Measurements from ENCODE around the gene ELAVL1.

Gene ELAVL1

DNA sequence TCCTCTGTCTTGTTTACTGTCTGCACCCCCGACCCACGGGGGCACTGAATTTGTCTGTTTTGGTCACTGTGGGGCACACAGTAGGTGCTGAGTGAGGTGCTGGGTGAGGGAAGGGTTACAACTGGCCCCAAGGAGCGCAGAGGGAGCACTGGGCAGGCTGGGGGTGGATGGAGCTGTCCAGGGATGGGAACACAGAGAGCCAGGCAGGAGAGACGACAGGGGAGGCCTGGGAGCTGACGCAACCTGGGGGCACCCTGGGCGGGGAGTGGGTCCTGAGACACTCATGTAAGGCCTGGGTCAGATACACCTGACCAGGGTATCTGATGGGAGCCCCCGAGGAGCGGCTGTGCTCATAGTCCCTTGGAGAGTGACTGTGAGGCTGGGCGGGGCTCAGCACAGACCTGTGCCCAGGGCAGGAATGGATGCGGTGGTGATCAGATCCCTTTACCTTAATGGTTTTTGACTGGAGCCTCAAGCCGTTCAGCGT lies 24.8 kb downstream of the ELAVL1 start:
- H3K4me3 ChIP-seq (ENCODE audit: low read length), result no peak overlapping the region
- TF ChIP-seq, protein P1, sequence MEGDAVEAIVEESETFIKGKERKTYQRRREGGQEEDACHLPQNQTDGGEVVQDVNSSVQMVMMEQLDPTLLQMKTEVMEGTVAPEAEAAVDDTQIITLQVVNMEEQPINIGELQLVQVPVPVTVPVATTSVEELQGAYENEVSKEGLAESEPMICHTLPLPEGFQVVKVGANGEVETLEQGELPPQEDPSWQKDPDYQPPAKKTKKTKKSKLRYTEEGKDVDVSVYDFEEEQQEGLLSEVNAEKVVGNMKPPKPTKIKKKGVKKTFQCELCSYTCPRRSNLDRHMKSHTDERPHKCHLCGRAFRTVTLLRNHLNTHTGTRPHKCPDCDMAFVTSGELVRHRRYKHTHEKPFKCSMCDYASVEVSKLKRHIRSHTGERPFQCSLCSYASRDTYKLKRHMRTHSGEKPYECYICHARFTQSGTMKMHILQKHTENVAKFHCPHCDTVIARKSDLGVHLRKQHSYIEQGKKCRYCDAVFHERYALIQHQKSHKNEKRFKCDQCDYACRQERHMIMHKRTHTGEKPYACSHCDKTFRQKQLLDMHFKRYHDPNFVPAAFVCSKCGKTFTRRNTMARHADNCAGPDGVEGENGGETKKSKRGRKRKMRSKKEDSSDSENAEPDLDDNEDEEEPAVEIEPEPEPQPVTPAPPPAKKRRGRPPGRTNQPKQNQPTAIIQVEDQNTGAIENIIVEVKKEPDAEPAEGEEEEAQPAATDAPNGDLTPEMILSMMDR (conservative IDR thresholded peaks at IDR 0.05; ENCODE audit: low read length), result no peak
- no peak for DNase-seq (ENCODE audit: low read depth)

DNA sequence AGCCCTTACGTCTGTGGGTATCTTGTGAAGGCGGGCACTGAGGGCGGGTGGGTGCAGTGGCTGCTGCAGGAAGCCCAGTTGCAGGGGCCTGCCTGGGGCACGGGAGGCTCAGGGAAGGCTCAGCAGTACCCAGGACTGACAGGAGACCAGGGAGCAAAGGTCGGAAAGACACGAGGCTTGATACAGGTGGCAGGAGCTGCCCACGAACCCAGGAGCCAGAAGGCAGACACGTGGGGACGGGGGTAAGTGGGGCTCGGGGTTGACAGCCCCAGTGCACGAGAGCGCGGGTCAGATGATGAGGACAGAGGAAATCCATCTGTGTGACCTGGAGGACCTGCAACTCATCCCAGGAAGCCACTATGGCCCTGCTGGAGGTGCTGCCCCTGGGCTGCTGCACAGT lies 25.3 kb downstream of the ELAVL1 start:
- H3K4me3 ChIP-seq (ENCODE audit: low read length), result no peak overlapping the region
- no peak for DNase-seq (ENCODE audit: low read depth)
- TF ChIP-seq, protein P1 (conservative IDR thresholded peaks at IDR 0.05; ENCODE audit: low read length), result no peak

DNA sequence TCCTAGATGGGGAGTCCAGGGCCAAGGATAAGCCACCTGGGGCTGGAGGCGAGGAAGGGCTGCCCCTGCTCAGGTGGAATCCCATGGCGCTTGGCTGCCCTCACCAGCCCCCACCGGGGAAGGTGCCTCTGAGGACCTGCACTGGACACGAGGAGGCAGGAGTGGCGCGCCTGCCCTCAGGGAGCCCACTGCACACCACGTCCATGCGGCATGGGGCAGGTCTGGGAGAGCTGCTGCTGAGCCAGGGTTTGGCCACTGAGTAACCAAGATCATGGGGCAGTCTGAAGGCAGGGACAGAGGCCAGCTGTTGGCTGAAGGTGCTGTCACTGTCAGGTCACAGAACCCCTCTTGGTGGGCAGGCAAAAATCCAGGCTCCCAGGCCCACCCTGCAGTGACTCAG lies 25.9 kb downstream of the ELAVL1 start:
- no peak for DNase-seq (ENCODE audit: low read depth)
- TF ChIP-seq, protein P1 (conservative IDR thresholded peaks at IDR 0.05; ENCODE audit: low read length), result no peak
- no peak overlapping the region for H3K4me3 ChIP-seq (ENCODE audit: low read length)

DNA sequence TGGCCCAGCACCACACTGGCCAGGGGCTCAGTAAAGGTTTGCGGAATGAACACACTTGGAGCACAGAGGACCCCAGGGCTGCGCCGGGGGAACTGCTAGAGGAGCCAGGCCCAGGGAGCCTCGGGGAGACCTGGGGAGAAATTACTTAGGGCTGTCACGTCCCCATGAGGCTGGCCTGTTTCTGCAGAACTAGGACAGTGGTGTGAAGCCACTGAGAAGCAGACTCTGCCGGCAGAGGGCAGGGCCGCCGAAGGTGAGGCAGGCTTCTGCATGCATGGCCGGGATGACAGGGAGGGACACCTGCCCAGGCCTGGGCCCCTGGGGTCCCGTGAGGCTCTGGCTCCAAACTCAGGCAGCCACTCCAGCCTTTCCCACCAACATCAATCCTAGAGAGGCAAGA lies 26.4 kb downstream of the ELAVL1 start:
- no peak for DNase-seq (ENCODE audit: low read depth)
- TF ChIP-seq, protein P1 (conservative IDR thresholded peaks at IDR 0.05; ENCODE audit: low read length), result no peak
- no peak overlapping the region for H3K4me3 ChIP-seq (ENCODE audit: low read length)

DNA sequence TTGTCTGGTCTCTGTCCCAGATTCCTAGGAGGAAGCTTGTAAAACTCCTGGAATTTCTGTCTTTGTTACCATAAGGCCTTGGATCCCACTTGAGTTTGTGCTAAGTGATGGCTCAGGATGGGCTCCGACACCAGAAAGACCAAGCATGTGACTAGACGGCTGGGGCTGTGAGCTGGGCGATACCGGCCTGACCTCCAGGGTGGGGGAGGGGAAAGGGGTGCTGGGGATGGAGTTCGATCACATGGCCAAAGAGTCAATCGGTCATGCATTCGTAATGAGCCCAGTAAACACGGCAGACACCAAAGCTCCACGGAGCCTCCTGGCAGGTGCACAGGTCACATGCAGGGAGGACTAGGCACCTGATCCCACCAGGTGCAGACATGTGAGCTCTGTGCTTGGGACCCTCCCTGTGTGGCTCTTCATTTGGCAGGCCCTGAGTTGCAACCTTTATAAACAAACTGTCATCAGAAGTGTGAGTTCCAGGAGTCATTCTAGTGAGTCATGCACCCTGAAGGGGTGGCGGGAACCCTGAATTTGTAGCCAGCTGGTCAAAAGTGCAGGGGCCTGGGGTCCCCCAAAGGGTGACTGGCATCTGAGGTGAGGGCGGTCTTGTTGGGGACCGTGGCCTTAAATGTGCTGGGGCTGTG lies 27.1 kb downstream of the ELAVL1 start:
- no peak for DNase-seq (ENCODE audit: low read depth)
- TF ChIP-seq, protein P1 (conservative IDR thresholded peaks at IDR 0.05; ENCODE audit: low read length), result no peak
- H3K4me3 ChIP-seq (ENCODE audit: low read length), result no peak overlapping the region

DNA sequence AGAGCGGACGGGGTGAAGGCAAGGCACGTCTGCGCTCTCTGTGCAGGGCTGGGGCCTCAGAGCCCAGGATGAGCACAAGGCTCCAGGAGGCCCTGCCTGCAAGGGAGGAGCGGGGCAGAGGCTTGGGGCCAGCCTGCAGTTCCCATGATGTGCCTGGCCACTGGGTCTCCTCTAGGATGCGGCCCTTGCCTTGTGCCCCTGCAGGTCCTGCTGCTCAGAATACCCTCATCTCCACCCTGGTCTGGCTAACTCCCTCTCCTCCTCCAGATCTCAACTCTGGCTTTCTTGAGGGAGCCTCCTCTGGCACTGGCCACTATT lies 27.8 kb downstream of the ELAVL1 start:
- TF ChIP-seq, protein P1 (conservative IDR thresholded peaks at IDR 0.05; ENCODE audit: low read length), result no peak
- H3K4me3 ChIP-seq (ENCODE audit: low read length), result no peak overlapping the region
- no peak for DNase-seq (ENCODE audit: low read depth)

DNA sequence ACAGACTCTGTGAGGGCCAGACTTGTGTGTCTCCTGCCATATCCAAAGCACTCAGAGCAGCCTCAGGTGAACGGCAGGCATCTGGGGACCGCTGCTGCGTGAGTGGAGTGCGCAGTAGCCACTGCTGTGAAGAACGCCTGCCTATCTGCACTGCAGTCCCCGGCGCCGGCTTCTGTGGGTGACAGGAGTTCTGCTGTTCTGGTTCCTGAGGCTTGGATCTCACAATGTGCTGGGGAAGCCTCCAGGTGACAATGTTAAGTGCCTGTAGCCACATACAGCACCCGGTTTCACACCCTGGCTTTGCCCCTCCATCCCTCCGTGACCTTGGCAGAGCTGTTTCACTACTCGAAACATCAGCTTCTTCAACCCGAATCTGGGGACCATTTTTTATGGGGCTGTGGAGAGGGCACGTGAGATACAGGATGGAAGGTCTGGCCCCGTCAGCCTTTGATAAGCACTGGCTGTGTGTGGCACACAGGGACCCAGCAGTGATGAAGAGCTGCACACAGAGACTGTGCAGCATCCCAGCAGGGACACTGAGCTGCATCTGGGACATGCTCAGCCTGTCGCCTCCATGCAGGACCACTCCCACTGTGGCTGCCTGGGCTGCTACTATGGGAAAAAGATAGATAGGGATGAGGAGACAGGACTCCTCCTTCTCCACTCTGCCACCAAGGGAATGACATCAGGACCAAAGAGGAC lies 28.3 kb downstream of the ELAVL1 start:
- H3K4me3 ChIP-seq (ENCODE audit: low read length), result no peak overlapping the region
- TF ChIP-seq, protein P1 (conservative IDR thresholded peaks at IDR 0.05; ENCODE audit: low read length), result no peak
- DNase-seq (ENCODE audit: low read depth), result no peak

All from AG10803 (cell line).